Measurements from ENCODE around the gene TTLL7.
A peak's percentile ranks its signal among the peaks of the same experiment; 100 is the strongest.
"Not testable (repeated sequence)": the region's sequence is repeated elsewhere in the genome, so short reads cannot be mapped to it uniquely, and the experiment has no call there.

TTLL7 gene

GRCh38 chr1:84006591-84006990, 7.7 kb upstream of the TTLL7 start:
- Mint-ChIP-seq H3K9me3 (no peaks in the 10 kb centered on the region), H3K27me3 (peaks cover 8% of the 10 kb centered on the region), H3K4me1 (no peaks in the 10 kb centered on the region), H3K27ac (no peak overlapping the region), H3K4me3 (no peak overlapping the region), H3K36me3 (no peaks in the 10 kb centered on the region)
- CTCF ChIA-PET, result no interaction called here
- DNase-seq, result no peak

- Mint-ChIP-seq H3K4me1 (peaks cover 14% of the 10 kb centered on the region), H3K4me3 (no peak overlapping the region), H3K27ac (no peak overlapping the region), H3K27me3 (peaks cover 38% of the 10 kb centered on the region), H3K36me3 (no peaks in the 10 kb centered on the region), H3K9me3 (no peaks in the 10 kb centered on the region)
- CTCF ChIA-PET, result interaction anchor here (1.4 kb wide), 1 partner anchor 15 kb away, joined by 3 read pairs; no protein-coding TSS in a partner anchor
- DNase-seq, result no peak
These were observed 2.6 kb upstream of the TTLL7 start for GRCh38 chr1:84001501-84001900.

DNA sequence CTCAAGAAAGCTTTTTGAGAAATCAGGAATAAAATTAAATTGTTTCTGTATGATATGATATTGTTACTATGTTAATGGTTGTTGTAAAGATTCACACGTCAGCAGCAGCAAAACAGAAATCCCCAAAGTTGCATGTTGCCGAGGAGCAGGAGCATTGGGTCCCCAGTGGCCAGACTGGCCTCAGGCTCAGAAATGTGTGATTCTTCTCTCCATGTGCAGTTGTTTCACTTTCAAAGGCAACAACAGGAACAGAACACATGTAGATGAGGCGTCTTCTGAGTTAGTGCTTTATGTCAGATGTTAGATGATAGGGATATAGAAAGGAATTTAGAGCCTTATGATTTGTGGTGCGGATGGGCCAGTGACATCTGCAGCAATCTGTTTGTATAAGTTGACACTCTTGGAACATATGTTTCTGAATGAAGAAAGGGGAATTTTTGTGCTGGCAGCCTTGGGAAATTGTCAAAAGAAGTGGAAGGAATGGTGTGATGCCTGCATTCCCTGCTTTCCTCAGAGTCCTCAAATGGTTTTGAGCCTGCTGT, 2.1 kb upstream of the TTLL7 start:
- Mint-ChIP-seq H3K4me3 (no peak overlapping the region), H3K27ac (no peak overlapping the region), H3K36me3 (no peaks in the 10 kb centered on the region), H3K27me3 (peaks cover 42% of the 10 kb centered on the region), H3K4me1 (peaks cover 14% of the 10 kb centered on the region), H3K9me3 (no peaks in the 10 kb centered on the region)
- DNase-seq, result no peak
- CTCF ChIA-PET, result interaction anchor here (1.4 kb wide), 1 partner anchor 16 kb away, joined by 3 read pairs; no protein-coding TSS in a partner anchor

- H3K27ac Mint-ChIP-seq, result no peak overlapping the region
- H3K36me3 Mint-ChIP-seq, result no peaks in the 10 kb centered on the region
- CTCF ChIA-PET, result interaction anchor here (1.0 to 1.4 kb wide), 2 partner anchors 16 to 755 kb away, joined by 3 read pairs; no protein-coding TSS in a partner anchor
- H3K9me3 Mint-ChIP-seq, result no peaks in the 10 kb centered on the region
- H3K4me3 Mint-ChIP-seq, result peak overlapping the region; percentile 24
- no peak for DNase-seq
- H3K4me1 Mint-ChIP-seq, result peaks cover 14% of the 10 kb centered on the region
- peaks cover 46% of the 10 kb centered on the region for H3K27me3 Mint-ChIP-seq
These were observed 1.4 kb upstream of the TTLL7 start for GRCh38 chr1:84000196-84000885.

GRCh38 chr1:83999316-83999819, 436 bp upstream of the TTLL7 start:
- Mint-ChIP-seq H3K27me3 (peaks cover 55% of the 10 kb centered on the region), H3K4me1 (peaks cover 14% of the 10 kb centered on the region), H3K4me3 (peak overlapping the region; percentile 79), H3K9me3 (no peaks in the 10 kb centered on the region), H3K27ac (no peak overlapping the region), H3K36me3 (no peaks in the 10 kb centered on the region)
- CTCF ChIA-PET, result interaction anchor here (1.0 kb wide), 1 partner anchor 756 kb away, joined by 3 read pairs; no protein-coding TSS in a partner anchor
- no peak for DNase-seq

- H3K27ac Mint-ChIP-seq, result peak overlapping the region; percentile 43
- no peak for DNase-seq
- CTCF ChIA-PET, result no interaction called here
- peaks cover 63% of the 10 kb centered on the region for H3K27me3 Mint-ChIP-seq
- peaks cover 14% of the 10 kb centered on the region for H3K4me1 Mint-ChIP-seq
- H3K9me3 Mint-ChIP-seq, result no peaks in the 10 kb centered on the region
- H3K4me3 Mint-ChIP-seq, result peak overlapping the region; percentile 79
- no peaks in the 10 kb centered on the region for H3K36me3 Mint-ChIP-seq
These were observed 781 bp downstream of the TTLL7 start for GRCh38 chr1:83998205-83998497.

GRCh38 chr1:83997631-83998030, 1.3 kb downstream of the TTLL7 start:
- no peak overlapping the region for H3K4me3 Mint-ChIP-seq
- no peaks in the 10 kb centered on the region for H3K9me3 Mint-ChIP-seq
- H3K4me1 Mint-ChIP-seq, result peaks cover 14% of the 10 kb centered on the region
- H3K27me3 Mint-ChIP-seq, result peaks cover 63% of the 10 kb centered on the region
- CTCF ChIA-PET, result no interaction called here
- DNase-seq, result no peak
- no peaks in the 10 kb centered on the region for H3K36me3 Mint-ChIP-seq
- no peak overlapping the region for H3K27ac Mint-ChIP-seq

DNA sequence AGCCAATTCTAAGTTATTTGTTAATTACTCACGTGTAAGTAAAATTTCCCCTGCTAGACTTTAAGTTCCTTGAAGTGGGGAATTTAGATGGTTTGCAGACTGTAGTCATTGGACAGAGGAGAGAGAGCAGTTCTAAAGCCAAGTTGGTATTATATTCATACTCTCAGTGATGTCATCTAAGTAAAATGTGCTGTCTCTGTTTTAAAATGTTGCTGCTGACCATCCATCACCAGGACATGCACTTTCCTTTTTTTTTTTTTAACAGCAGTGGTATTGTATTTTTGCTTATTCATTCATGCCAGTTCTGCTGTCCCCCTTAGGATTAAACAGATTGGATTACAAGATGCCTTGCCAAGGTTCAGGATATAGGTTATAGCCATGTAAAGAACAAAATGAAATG, 2.3 kb downstream of the TTLL7 start:
- H3K27me3 Mint-ChIP-seq, result peaks cover 62% of the 10 kb centered on the region
- H3K36me3 Mint-ChIP-seq, result no peaks in the 10 kb centered on the region
- H3K9me3 Mint-ChIP-seq, result no peaks in the 10 kb centered on the region
- H3K27ac Mint-ChIP-seq, result no peak overlapping the region
- DNase-seq, result no peak
- H3K4me3 Mint-ChIP-seq, result no peak overlapping the region
- CTCF ChIA-PET, result no interaction called here
- H3K4me1 Mint-ChIP-seq, result peaks cover 14% of the 10 kb centered on the region

- H3K36me3 Mint-ChIP-seq, result no peaks in the 10 kb centered on the region
These were observed 2.7 kb downstream of the TTLL7 start for GRCh38 chr1:83996191-83996590.

DNA sequence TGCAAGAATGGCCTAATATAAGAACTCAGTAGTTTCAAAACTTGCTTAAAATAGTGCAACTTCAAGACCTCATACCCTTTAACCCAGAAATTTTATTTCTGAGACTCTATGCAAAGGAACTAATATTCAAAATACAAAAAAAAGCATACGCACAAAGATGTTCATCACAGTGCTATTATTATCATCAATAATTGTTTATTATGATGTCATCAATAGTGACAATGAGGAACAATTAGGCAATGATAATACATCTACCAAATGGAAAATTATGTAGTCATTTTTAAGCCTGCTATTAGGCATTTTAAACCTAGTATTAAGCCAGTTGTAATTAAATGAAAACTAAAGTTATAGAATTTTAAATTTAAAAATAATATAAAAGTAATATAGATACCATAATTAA, 3.3 kb downstream of the TTLL7 start:
- CTCF ChIA-PET, result no interaction called here
- H3K27ac Mint-ChIP-seq, result no peak overlapping the region
- peaks cover 52% of the 10 kb centered on the region for H3K27me3 Mint-ChIP-seq
- no peak for DNase-seq
- no peaks in the 10 kb centered on the region for H3K36me3 Mint-ChIP-seq
- H3K4me1 Mint-ChIP-seq, result peaks cover 14% of the 10 kb centered on the region
- H3K4me3 Mint-ChIP-seq, result no peak overlapping the region
- H3K9me3 Mint-ChIP-seq, result no peaks in the 10 kb centered on the region

More at GRCh38 chr1:83996191-83996590, 2.7 kb downstream of the TTLL7 start:
- Mint-ChIP-seq H3K4me3 (no peak overlapping the region), H3K27ac (no peak overlapping the region), H3K27me3 (peaks cover 58% of the 10 kb centered on the region), H3K9me3 (no peaks in the 10 kb centered on the region), H3K4me1 (peaks cover 14% of the 10 kb centered on the region)
- CTCF ChIA-PET, result no interaction called here
- DNase-seq, result no peak

DNA sequence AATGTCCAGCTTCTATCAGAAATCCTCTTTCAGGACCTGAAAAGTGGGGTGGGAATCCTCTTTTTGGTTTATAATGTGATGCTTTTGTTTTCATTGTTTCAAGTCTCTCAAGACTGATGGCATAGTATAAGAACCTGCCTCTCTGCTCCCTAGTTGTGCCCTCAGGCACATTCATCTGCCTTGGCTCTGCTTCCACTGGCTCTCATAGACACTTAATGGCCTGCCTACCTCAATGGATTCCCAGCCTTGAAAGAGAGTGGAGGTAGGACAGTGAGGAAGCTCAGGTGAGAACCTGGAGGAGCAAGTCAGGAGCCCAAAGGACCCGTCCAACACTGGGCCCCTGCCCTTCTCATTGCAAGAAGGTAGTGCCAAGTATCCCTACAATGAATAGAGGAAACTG, 4.8 kb downstream of the TTLL7 start:
- Mint-ChIP-seq H3K36me3 (no peaks in the 10 kb centered on the region), H3K9me3 (no peaks in the 10 kb centered on the region), H3K27ac (no peak overlapping the region), H3K4me1 (peaks cover 3% of the 10 kb centered on the region), H3K27me3 (peaks cover 37% of the 10 kb centered on the region), H3K4me3 (no peak overlapping the region)
- CTCF ChIA-PET, result interaction anchor here (0.6 kb wide), 1 partner anchor 770 kb away, joined by 3 read pairs; no protein-coding TSS in a partner anchor
- no peak for DNase-seq

DNA sequence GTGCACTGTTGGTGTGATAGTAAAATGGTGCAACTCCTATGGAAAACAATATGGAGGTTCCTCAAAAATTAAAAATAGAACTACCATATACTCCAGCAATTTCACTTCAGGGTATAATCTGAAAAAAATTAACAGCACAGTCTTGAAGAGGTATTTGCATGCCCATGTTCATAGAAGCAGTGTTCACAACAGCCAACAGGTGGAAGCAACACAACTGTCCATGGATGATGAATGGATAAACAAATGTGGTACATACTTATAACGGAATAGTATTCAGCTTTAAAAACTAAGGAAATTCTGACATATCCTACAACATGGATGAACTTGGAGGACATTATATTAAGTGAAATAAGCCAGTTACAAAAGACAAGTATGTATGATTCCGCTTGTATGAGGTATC, 8.2 kb downstream of the TTLL7 start:
- Mint-ChIP-seq H3K27me3 (peaks cover 24% of the 10 kb centered on the region), H3K4me3 (no peak overlapping the region), H3K27ac (no peak overlapping the region), H3K9me3 (peaks cover 3% of the 10 kb centered on the region), H3K36me3 (no peaks in the 10 kb centered on the region), H3K4me1 (no peaks in the 10 kb centered on the region)
- CTCF ChIA-PET, result no interaction called here
- no peak for DNase-seq

- Mint-ChIP-seq H3K9me3 (peaks cover 3% of the 10 kb centered on the region), H3K4me3 (no peak overlapping the region), H3K36me3 (no peaks in the 10 kb centered on the region), H3K4me1 (no peaks in the 10 kb centered on the region), H3K27me3 (peaks cover 5% of the 10 kb centered on the region), H3K27ac (no peak overlapping the region)
- CTCF ChIA-PET, result no interaction called here
- DNase-seq, result no peak
These were observed 13.9 kb downstream of the TTLL7 start for GRCh38 chr1:83985048-83985447.

- H3K4me3 Mint-ChIP-seq, H3K27me3 Mint-ChIP-seq, CTCF ChIA-PET: not testable (repeated sequence)
These were observed 15.0 kb downstream of the TTLL7 start for GRCh38 chr1:83983918-83984317.

GRCh38 chr1:83978056-83978455, 20.9 kb downstream of the TTLL7 start:
- CTCF ChIA-PET, result no interaction called here
- H3K9me3 Mint-ChIP-seq, result no peaks in the 10 kb centered on the region
- DNase-seq, result no peak
- H3K4me3 Mint-ChIP-seq, result no peak overlapping the region
- H3K27ac Mint-ChIP-seq, result no peak overlapping the region
- no peaks in the 10 kb centered on the region for H3K4me1 Mint-ChIP-seq
- H3K36me3 Mint-ChIP-seq, result no peaks in the 10 kb centered on the region
- no peaks in the 10 kb centered on the region for H3K27me3 Mint-ChIP-seq

More at GRCh38 chr1:83983918-83984317, 15.0 kb downstream of the TTLL7 start:
- not testable (repeated sequence) for H3K4me1 Mint-ChIP-seq, H3K27ac Mint-ChIP-seq, DNase-seq, H3K36me3 Mint-ChIP-seq, H3K9me3 Mint-ChIP-seq

Data from activated naive CD4-positive, alpha-beta T cell treated with anti-CD3 and anti-CD28 coated beads, Interleukin-2, amount 10 ng/mL, durations not matched to agents 7 days and 5 days (primary cell).